Lung (tissue), 12 donors: Measurements from ENCODE around the gene GPR162. TPM values are rescaled to one million over a fixed set of nuclear protein-coding genes. Genes with fewer than 3 reads are reported as not detected.

Experiments used
- ATAC-seq: fragments of 200-7000 bp; cut with Tn5 transposase; one replicate; pipeline ENCODE4 v1.9.1; 2020; ENCODE audit warnings: moderate number of reproducible peaks; ENCODE audit not compliant: insufficient read depth, low FRiP score
- DNase-seq, 3 donors: peaks; one replicate each; pipeline ENCODE4 v3.0.0-alpha.2; 2013 to 2017
- H3K27ac ChIP-seq, 2 donors: one replicate each; pipeline ENCODE4 v1.5.1; 2013; ENCODE audit warnings: mild to moderate bottlenecking in 2 of 2, moderate library complexity in 2 of 2, control low read depth in 1 of 2, inconsistent platforms in 1 of 2, low read depth in 1 of 2, low read length in 1 of 2
- H3K27me3 ChIP-seq, 3 donors: one replicate each; pipeline ENCODE4 v1.5.1; 2013; ENCODE audit warnings: low read length in 2 of 3; ENCODE audit not compliant: control insufficient read depth in 3 of 3, insufficient read depth in 3 of 3
- H3K36me3 ChIP-seq, 4 donors: one replicate each; pipeline ENCODE4 v1.5.1; 2013; ENCODE audit warnings: low read length in 4 of 4, mild to moderate bottlenecking in 1 of 4, moderate library complexity in 1 of 4; ENCODE audit not compliant: control insufficient read depth in 4 of 4, insufficient read depth in 4 of 4
- H3K4me1 ChIP-seq, 5 donors: one replicate each; pipeline ENCODE4 v1.5.1; 2013; ENCODE audit warnings: low read length in 5 of 5, mild to moderate bottlenecking in 2 of 5, moderate library complexity in 1 of 5; ENCODE audit not compliant: control insufficient read depth in 5 of 5, insufficient read depth in 5 of 5
- H3K4me3 ChIP-seq: one replicate; pipeline ENCODE4 v1.5.1; 2013; ENCODE audit warnings: mild to moderate bottlenecking, control low read depth, moderate library complexity
- H3K9ac ChIP-seq, 2 donors: one replicate each; pipeline ENCODE4 v1.5.1; 2013; ENCODE audit warnings: low read length in 2 of 2, control low read depth in 1 of 2; ENCODE audit not compliant: insufficient read depth in 1 of 2
- H3K9me3 ChIP-seq, 4 donors: one replicate each; pipeline ENCODE4 v1.5.1; 2013; ENCODE audit warnings: low read length in 3 of 4, mild to moderate bottlenecking in 1 of 4, moderate library complexity in 1 of 4; ENCODE audit not compliant: control insufficient read depth in 4 of 4, insufficient read depth in 3 of 4
- WGBS, 2 donors: extraction: QIAGEN DNeasy Blood & Tissue Kit; methylation state at CpG; one replicate each; pipeline ENCODE4 v1.1.7; 2013; 5-methylcytosine and 5-hydroxymethylcytosine counted together
- polyA plus RNA-seq, 2 donors: library from polyadenylated mRNA; stranded (reverse); fragments of 200-250 nt; gene quantifications; one replicate each; pipeline ENCODE4 v1.2.1, GENCODE V29; 2013
- total RNA-seq, 2 donors: library from RNA; depleted of rRNA in 1 of 2; stranded (reverse); fragments of >200 nt in 1 of 2; gene quantifications; one replicate each; pipeline ENCODE4 v1.2.1, GENCODE V29; 2014 to 2021
- TF ChIP-seq, protein P1 (sequence below): IDR thresholded peaks from 2 replicates; pipeline ENCODE4 v1.5.1; 2012; ENCODE audit warnings: mild to moderate bottlenecking; ENCODE audit errors: control extremely low read depth, extremely low read depth
- donor health status: control.
- donor health status: control.
- donor health status: Bipolar disorder and iron deficiency.
- donor health status: healthy.
- donor health status: DM: yes; HTN: yes; CAD: no.

The GPR162 gene
- total and polyA plus RNA-seq, 4 donors, result 22.8 to 36.0 (median 24.0) TPM

DNA sequence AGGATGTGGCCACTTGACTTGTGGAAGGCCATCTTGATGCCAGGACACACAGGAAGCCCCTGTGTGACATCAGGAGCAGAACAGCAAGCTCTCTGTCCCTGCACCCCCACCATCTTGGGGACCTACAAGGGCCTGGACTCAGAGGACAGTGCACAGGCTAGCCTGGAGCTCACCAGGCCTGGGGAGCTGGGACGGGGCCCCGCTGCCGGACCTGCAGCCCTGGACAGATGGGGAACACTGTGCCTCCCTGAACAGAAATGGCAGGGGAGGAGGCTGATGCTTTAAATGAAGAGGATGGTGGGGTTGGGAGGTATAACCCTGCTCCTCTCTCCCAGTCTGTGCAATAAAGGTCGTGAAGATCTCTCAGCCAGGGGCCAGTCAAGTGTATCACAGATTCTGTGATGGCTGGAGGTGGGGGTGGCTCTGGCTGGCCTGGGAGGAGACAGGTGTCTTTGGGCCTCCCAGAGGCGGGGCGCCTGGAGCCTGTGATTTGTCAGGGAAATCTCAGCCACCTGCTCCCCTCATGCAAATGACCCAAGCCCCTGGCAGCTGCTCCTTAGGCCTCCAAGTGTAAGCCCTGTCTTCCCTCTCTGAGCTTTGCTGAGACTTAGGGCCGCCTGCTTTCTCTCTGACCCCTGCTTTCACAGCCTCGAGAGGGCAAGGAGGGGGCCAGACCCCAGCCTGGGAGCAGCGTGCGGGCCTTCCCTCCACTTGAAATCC lies 18.0 kb downstream of the GPR162 start:
- ATAC-seq (no peak), DNase-seq (no peak)
- no peak overlapping the region for H3K27ac ChIP-seq
- 86 to 90% methylated on average over 10 of the region's 10 CpGs for WGBS, 2 donors
- peaks cover 0 to 19% (median 10%) of the 10 kb centered on the region in 4 donors for H3K36me3 ChIP-seq
- TF ChIP-seq, protein P1, sequence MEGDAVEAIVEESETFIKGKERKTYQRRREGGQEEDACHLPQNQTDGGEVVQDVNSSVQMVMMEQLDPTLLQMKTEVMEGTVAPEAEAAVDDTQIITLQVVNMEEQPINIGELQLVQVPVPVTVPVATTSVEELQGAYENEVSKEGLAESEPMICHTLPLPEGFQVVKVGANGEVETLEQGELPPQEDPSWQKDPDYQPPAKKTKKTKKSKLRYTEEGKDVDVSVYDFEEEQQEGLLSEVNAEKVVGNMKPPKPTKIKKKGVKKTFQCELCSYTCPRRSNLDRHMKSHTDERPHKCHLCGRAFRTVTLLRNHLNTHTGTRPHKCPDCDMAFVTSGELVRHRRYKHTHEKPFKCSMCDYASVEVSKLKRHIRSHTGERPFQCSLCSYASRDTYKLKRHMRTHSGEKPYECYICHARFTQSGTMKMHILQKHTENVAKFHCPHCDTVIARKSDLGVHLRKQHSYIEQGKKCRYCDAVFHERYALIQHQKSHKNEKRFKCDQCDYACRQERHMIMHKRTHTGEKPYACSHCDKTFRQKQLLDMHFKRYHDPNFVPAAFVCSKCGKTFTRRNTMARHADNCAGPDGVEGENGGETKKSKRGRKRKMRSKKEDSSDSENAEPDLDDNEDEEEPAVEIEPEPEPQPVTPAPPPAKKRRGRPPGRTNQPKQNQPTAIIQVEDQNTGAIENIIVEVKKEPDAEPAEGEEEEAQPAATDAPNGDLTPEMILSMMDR, result no peak
- no peaks in the 10 kb centered on the region for H3K9me3 ChIP-seq
- H3K4me3 ChIP-seq, result no peak overlapping the region
- no peaks in the 10 kb centered on the region for H3K27me3 ChIP-seq
- no peaks in the 10 kb centered on the region for H3K4me1 ChIP-seq
- no peak overlapping the region for H3K9ac ChIP-seq

- Histone ChIP-seq H3K36me3 (peaks cover 0 to 19% (median 10%) of the 10 kb centered on the region in 4 donors), H3K4me1 (no peaks in the 10 kb centered on the region), H3K9me3 (no peaks in the 10 kb centered on the region), H3K4me3 (no peak overlapping the region), H3K9ac (no peak overlapping the region), H3K27ac (no peak overlapping the region), H3K27me3 (no peaks in the 10 kb centered on the region)
- no peak for DNase-seq
- ATAC-seq, result no peak
- TF ChIP-seq, protein P1, result no peak
- WGBS, 2 donors, result 86 to 100% methylated on average over 1 of the region's 1 CpG
Observed at GRCh38 chr12:6840330-6840729, 18.7 kb downstream of the GPR162 start.

GRCh38 chr12:6840761-6841515 lies 19.3 kb downstream of the GPR162 start, which contains the start of gene GNB3:
Gene GNB3 (plus strand): TSS chr12:6840925. CDS start chr12:6841288, 363 bp downstream.
- no peak for DNase-seq
- Histone ChIP-seq H3K9ac (no peak within 1 kb of the TSS), H3K4me1 (no peaks in the 10 kb centered on the region), H3K9me3 (no peaks in the 10 kb centered on the region), H3K4me3 (no peak within 1 kb of the TSS), H3K27ac (no peak within 1 kb of the TSS), H3K36me3 (peaks cover 0 to 21% (median 11%) of the 10 kb centered on the region in 4 donors), H3K27me3 (no peaks in the 10 kb centered on the region)
- TF ChIP-seq, protein P1, result no peak
- no peak for ATAC-seq
- WGBS, 2 donors, result 69 to 77% methylated on average over 24 of the region's 24 CpGs
